Suppressor macrophage (primary cell): ENCODE data around the gene SLC17A7.
A peak's percentile ranks its signal among the peaks of the same experiment; 100 is the strongest.

Source experiments
- DNase-seq, 4 experiments: peaks; one replicate each; pipeline ENCODE4 v3.0.0-alpha.2; 2020 to 2022

The SLC17A7 gene

DNA sequence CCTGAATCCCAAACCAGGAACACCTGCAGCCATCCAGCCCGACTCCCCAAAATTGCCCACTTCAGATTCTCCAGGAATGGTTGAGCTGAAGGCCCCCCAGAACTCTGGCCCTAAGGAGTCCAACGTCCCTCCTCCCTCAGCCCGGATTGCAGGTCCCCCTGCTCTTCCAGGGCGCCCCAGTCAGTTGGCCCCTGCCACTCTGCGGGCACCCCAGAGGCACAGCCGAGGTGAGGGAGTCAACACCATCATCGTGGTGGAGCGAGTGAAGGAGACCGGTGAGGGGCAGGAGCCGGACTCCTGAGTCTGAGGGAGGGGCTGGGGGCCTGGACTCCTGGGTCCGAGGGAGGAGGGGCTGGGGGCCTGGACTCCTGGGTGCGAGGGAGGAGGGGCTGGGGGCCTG is 14.0 kb downstream of the SLC17A7 start:
- DNase-seq: no peak

DNA sequence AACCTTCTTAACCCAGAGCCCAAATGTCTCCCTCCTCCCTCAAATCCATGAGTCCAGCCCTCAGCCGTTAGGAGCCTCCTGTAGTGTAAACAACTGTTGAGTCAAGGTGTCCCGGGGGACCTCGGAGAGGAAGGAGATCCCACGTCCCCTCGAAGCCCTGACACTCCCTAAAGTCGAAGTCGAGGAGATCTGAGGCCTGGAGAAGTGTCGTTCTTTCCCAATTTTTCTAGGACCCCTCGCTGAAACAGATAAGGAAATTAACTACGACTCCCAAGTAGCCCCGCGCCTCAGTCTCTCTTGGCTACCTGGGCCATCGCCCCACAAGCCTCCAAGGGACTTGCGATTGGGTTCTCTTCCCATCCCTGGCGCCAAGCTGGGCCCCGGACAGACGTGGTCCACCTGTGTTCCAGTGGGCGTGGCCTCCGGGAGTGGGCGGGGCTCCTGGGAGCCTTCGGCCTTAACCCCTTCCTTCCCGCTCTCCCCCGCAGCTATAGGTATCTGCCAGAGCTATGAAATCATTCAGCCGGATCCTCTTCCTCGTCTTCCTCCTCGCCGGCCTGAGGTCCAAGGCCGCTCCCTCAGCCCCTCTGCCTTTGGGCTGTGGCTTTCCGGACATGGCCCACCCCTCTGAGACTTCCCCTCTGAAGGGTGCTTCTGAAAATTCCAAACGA is 15.3 kb downstream of the SLC17A7 start:
- no peak for DNase-seq

DNA sequence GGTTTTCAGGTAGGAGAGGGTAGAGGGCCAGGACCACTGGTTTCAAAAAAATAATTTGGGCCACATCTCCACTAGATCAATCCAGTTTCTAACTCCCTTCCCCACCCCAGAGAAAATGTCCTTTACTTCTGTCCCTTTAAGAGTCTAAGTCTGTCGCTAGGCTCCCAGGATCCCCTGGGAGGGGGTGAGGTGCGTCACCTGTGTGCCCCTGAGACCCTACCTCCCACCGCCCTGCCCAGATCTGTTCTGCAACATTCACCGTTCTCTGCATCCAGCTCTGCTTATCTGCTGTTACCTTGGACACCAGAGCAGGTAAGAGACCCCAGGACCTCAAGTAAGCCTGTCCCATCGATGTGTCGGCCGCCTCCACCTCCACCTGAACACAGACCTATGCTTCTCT is 16.1 kb downstream of the SLC17A7 start, which contains the start of gene GFY:
Gene GFY (plus strand): TSS at position 211 of the 400 bp plus-strand sequence. CDS start 1,043 bp downstream, outside the sequence.
- no peak for DNase-seq

DNA sequence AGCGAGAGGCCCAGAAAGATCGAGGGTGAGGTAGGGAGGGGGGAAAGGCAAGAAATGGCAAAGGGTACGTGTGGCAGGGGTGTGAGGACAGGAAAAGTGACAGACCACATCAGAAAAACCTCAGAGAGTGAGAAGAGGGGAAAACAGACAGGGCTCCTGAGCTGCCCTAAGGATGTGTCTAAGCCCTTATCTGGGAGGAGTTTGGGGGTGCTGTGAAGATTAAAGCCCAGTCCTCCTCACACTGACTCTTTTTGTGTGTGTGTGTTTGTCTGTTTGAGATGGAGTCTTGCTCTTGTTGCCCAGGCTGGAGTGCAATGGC is 17.4 kb downstream of the SLC17A7 start:
- no peak for DNase-seq

DNA sequence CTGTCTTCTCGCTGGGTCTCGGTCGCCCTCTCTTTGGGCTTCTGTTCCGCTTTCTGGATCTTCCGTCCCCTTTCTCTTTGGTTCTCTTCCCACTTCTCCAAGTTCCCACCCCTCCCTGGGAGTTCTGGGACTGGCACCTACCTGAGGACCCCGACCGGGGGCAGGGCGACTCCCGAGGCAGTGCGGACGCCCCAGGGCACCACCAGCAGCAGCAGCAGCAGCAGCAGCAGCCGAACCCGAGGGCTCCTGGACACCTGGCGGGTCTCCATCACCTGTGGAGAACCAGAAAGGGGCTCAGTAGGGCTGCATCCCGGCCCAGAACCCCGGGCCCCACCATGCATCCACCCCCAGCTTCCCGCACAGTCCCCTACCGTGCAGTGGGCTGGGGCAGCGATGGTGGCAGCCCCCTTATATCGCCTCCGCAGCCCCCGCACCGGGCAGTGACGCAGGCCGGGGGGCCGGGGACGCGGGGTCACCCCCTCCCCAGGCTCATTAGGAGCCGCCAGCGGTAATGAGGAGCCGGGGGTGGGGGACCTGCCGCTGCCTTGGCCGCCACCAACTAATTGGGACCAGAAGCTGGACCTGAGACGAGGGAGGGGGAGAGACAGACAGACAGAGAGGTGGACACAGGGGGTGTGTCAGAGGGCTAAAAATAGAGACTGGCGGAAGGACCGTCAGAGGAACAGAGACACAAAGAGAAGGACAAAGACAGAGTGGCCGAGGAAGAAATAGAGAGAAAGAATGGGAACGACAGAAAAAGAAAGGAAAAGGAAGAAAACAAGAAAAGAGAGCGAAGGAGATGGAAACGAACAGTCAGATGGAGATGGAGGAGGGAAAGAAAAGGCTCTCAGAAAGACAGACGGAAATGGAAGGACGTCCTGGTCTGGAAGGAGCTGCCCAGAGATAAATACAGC is 18.0 kb downstream of the SLC17A7 start, which contains the start of gene PTH2:
Gene PTH2 (minus strand): TSS at position 371 of the 914 bp plus-strand sequence. CDS start 102 bp downstream, at position 269.
- peak in 1 of 4 experiments; percentile 27 for DNase-seq

DNA sequence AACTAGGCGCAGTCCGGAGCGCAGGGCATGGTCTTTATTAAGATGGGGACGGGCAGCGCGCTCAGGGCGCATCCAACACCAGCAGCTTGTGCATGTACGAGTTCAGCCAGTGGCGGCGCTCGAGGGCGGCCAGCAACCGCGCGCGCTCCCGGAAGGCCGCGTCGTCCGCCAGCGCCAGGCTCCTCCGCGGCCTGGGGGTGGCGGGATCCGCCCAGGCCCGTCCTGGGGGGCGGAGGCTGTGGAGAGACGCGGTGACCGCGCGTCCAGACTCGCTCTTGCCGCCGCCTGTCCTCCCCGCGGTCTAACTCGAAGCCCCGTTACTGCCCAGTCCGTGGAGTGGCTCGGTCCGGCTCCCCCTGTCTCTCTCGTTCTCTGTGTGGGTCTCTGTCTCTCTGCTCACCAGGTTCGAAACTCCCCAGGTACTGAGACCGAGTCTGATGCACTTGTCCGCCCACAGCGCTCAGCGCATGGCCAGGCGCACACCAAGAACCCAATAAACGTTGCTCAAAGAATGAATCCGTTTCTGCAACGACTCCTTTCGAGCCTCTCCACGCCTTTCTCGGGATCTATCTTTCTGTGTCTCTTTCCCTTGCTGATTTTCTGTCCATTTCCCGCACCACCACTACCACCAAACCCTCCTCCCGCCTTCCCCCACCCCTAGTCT is 18.8 kb downstream of the SLC17A7 start:
- DNase-seq: peak; percentile 53 to 78 (median 58)

DNA sequence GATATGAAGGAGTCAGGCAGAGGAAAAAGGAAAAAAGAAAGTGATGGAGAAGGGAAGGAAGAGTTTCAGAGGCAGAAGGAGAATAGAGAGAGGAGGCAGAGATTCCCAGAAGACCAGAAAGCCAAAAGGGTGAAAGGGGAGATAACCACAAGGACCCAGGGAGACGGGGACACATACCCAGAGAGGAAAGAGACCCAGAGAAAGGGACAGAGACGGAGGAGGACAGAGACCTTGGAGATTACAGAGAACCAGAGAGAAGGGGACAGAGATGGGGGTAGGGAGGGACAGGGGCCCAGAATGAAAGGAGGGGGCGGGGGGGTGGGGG is 19.5 kb downstream of the SLC17A7 start:
- no peak for DNase-seq

DNA sequence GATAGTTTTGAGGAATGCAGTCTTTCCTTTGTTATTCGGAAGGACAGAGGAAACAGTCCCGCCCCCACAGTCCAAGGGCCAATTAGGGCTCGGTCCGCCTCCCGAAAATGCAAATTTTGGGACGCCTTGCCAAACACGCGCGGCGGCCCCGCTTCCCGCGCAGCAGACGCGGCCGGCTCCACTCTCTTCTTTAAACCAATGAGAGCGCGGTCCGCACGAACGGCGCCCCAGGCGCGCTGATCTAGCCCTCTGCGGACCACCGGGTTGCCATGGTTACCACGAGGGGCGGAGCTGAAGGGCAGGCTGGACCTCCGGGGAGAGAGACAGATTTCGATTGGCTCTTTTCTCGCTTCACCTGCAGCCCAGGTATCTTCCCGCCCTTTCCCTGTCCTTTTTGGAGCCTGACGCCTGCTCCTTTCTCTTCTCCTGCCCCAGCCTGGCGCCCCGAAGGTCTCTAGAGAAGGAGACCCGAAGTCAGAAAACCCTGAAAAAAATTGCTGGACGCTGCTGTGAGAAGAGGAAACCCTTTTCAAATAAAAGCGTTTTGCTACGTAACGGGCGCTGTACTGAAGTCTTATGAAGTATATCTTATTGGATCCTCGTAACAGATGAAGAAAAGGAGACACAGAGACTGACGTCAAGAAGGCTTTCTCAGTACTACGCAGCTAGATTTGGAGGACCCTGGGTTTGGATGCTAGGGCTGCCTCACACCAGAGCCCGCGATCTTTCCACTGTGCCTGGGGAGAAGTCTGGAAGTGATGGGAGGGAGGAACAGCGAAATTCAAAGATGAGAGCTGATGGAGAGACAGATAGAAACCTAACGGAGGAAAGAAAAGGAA is 20.1 kb downstream of the SLC17A7 start:
- DNase-seq: peak; percentile 67 to 86 (median 74)

DNA sequence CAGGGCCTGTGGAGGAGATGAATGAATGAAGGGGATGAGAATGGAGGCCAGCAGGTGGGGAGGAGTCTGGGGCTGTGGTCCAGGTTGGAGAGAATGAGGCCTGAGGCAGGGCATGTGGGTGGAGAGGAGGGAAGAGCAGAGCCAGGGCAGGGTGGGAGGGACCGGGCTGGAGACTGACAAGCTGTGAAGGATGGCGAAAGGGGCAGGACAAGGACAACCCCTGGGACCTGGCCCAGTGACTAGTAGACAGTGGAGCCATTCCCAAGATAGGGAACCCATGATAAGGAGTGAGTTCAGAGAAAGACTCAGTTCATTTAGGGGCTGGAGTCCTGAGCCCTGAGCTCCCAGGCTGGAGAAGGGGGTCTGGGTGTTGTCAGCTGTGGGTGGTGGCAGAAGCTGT is 21.1 kb downstream of the SLC17A7 start:
- DNase-seq: no peak

DNA sequence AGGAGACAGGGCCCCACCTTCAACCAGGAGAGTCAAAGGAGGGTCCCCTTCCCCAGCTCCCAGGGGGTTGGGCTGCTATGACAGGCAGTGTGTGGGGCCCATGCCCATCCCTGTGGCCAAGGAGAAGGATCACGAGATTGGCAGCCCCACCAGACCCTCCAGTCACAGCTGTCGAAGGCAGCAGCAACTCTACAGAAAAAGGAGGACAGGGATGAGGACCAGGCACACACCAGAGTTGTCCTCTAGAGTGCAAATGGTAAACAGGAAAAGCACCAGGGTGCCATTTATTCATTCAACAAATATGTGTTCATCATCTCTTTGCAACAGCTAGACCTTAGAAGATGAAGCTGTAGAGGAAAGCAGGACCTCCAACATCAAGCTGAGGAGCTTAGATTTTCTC is 22.2 kb downstream of the SLC17A7 start:
- DNase-seq: no peak

DNA sequence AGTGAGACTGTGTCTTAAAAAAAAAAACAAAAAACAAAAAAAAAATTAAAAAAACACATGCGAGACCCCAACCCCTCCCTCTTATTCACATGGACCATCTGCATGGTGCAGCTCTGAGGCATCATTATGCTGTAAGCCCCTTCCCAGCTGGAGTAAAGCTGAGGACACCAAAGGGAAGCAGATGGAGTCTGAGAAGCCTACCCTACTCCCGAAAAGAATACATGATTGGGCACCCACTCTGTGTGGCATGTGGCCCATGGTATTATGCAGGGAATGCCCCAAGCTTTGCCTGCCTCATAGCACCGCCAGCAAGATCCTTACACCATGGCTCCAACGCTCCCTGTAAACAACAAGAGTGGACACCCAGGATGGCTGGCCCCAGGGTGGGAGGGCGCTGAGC is 22.8 kb downstream of the SLC17A7 start:
- DNase-seq: no peak

DNA sequence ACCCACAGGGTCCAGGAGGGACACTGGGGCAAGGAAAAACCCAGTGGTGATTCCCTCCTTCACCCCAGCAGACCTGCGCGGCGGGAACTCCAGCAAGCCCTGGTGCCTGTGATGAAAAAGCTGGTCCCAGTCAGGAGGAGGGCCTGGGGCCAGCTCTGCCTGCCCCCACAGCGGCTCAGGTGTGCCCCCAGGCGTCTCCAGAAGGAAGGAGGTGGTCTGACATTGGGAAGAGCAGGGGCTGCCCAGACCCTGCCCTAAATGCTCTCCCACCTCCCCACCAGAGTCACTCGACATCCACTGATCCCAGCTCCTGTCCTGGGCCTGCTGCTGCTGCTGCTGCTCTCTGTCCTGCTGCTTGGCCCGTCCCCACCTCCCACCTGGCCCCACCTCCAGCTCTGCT is 24.2 kb downstream of the SLC17A7 start:
- DNase-seq: no peak

DNA sequence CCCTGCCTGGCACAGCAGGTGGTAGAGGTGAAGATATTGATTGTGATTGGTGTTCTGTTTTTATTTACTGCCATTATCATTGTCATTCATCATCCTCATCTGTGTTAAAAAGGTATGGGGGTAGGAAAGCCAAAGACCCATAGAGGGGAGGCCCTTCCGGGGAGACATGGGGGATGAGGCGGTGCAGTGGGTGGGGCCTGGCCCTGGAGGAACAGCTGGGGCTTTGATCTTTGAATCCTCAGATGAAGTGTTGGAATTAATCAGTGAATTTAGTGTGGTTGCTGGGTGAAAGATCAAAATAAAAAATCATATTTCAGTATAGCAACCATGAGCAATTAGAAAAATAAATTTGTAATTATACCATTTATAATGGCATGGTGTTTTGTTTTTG is 25.5 kb downstream of the SLC17A7 start:
- no peak for DNase-seq

DNA sequence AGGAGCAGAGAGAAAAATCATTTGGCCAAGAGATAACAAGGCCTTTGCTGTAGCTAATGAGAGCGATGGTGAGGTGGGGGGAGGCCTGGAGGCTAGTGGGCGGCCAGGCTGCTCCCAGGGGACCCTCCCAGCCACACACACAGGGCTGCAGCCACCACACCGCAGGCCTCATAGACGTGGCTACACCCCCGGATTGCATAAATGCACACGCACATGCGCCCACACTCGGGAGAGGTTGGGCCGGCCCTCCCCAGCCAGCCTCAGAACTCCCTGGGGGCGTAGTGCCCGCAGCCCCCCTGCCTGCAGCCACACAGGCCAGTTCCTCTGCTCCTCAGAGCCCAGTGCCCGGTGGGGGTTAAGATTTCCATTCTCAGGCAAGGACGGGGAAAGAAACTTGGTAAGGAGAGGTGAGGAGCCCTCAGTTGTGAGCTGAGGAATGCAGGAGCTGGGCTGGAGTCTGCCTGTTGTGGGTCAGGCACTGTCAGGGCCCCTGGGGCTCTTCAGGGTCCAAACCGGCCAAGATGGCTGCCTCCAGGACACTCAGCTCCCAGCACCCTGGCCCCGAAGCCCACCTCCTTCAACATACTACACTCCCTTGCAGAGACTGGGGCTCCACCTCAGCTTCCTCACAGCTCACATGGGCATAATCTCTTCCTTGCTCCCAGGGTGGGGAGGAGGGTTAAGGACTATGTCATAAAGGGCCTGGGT is 26.1 kb downstream of the SLC17A7 start:
- peak; percentile 42 to 75 (median 62) for DNase-seq

DNA sequence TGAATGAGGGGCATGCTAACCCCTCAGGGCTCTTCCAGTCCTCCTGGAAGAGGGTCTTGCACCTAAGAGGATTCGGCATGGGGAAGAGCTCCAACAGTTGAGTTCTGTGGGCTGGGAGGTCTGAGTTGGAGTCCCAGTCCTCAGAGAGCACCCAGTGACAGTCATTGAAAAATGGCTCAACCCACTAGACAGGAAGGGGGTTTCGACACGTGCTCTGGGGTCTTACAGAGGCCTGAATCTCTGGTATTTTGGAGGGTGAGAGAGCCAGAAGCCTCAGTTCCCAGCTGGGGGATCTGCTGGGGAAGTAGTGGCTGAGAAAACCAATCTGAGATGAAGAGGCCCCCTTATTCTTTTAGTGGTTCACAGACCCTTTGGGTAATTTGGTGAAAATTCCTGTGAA is 27.1 kb downstream of the SLC17A7 start:
- no peak for DNase-seq

DNA sequence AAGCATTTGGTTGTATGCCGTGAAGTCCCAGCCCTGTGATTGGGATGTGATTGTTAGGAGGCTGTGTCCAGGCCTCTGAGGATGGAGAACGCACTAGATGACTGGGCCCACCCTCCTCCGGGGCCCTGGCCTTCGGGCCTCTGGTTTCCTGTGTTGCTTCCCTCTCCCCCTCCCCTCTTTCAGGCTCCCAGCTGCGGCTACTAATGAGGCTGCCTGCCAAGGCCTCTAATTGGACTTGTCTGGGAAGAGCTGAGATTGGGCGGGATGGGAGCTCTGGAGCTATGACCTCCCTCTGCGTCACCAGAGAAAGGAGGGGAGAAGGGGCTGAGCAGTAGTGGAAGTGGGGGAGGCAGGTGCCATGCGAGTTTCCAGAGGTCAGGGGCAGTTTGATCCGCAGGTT is 28.0 kb downstream of the SLC17A7 start:
- DNase-seq: no peak

DNA sequence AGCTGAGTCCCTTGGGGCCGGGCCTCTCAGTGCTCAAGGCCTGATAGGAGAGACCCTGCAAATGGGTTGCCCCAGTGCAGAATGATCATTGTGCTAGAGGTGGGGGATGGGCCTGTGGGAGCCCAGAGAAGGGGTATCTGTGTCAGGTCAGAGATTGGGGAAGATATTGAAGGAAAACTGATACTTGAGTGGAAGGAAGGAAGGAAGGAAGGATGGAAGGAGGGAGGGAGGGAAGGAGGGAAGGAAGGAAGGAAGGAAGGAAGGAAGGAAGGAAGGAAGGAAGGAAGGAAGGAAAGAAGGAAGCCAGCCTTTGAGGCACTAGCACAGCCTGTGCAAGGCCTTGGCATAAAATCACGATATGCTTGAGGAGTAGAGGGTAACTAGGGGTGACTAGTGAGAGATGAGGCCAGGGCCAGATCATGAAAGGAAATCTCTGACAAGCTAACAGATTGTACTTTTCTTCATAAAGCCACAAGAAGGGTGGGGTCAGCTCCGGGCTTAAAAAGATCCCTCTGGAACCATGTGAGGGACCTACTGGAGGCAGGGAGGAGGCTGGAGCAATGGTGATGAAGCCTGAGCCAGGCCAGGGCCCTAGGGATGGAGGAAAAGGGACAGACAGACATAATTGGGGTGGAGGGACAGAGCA is 29.5 kb downstream of the SLC17A7 start:
- no peak for DNase-seq

DNA sequence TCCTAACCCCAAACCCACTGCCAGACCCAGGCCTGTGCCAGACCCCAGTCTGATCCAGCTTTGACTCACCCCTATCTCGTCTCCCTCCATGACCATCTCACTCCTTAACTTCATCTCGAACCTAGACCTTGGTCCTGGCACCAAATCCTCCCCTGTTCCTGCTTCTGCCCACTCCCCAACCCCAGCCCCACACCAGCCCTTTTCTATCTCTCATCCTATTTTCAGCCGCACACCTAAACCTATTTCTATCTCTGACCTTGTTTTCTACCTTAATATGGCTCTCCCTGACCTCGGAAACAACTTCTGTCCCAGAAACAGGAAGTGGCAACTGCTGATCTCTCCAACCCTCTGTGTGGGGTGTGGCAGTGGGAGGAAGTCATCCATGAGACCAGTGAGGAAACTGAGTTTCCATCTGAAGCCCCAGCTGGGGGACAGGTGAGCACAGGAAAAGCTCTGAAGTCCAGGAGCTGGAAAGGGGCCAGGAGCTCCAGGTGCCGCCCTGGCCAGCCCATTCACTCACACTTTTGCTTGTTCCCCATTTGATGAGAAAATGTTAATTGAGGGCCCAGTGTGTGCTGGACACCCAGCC is 31.8 kb downstream of the SLC17A7 start:
- DNase-seq: peak; percentile 59 to 83 (median 80)

DNA sequence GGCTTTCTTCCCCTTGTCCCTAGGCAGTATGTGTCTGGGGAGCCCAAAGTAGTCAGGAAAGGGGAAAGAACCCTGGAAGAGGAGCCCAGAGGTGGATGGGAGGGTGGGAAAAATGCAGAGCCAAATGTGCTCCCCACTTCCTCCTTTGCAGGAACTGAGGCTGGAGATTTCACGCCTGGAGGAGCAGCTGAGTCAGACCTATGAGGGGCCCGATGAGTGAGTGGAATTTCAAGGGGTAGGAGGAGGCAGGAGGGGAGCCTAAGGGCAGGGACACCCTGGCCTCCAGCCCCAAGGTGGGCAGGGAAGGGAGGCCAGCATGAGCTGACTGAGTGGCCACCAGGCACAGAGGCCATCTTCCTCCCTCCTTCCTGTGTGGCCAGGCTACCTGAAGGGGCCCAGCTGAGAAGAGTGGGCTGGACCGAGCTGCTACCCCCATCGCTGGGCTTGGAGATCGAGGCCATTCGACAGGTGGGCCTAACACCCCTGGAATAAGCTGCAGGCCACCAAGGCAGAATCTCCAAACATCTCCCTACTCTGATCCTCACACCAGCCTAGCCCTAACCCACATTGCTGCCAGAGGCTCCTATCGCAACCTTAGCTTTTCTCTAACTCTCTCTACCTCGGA is 32.4 kb downstream of the SLC17A7 start:
- peak; percentile 23 to 59 (median 55) for DNase-seq

DNA sequence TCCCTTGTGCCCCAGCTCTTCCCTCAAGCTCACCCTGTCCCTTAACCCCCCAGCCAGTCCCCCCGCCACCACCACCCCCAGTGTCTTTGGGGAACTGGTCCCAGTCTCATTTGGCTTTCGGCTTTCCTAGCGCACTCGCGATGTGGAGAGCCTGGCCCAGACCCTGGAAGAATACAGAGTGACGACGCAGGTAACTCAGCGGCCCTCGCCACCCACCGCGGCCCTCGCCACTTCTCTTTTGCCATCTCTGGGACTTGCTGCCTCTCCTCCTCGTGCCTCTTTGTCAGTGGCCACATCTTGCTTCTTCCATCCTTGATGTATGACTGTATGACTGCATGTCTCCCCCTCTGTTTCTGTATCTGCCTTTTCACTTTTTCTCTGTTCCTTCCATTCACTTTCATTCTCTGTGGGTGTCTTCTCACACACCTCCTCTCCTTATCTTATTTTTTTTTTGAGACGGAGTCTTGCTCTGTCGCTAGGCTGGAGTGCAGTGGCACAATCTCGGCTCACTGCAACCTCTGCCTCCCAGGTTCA is 33.8 kb downstream of the SLC17A7 start:
- no peak for DNase-seq
